Panc1 (cell line): ENCODE measurements around the gene PKD1.
"Not testable (repeated sequence)": the region's sequence is repeated elsewhere in the genome, so short reads cannot be mapped to it uniquely, and the experiment has no call there.

Experiments used
- POLR2AphosphoS5 ChIP-seq: IDR thresholded peaks from 2 replicates; pipeline ENCODE4 v1.6.1; 2012; ENCODE audit warnings: mild to moderate bottlenecking, low read depth, low read length, moderate library complexity
- TF ChIP-seq, protein P1 (sequence below): fragments of 450-650 bp; IDR thresholded peaks from 2 replicates; pipeline ENCODE4 v1.5.1; 2017; ENCODE audit warnings: mild to moderate bottlenecking
- TF ChIP-seq, protein P2 (sequence below), 2 experiments: IDR thresholded peaks; 2 replicates each; pipeline ENCODE4 v1.6.1; 2011 to 2012; ENCODE audit warnings: low read depth in 2 of 2, control low read depth in 1 of 2, low read length in 1 of 2, mild to moderate bottlenecking in 1 of 2, moderate library complexity in 1 of 2; ENCODE audit not compliant: insufficient read depth in 1 of 2

DNA sequence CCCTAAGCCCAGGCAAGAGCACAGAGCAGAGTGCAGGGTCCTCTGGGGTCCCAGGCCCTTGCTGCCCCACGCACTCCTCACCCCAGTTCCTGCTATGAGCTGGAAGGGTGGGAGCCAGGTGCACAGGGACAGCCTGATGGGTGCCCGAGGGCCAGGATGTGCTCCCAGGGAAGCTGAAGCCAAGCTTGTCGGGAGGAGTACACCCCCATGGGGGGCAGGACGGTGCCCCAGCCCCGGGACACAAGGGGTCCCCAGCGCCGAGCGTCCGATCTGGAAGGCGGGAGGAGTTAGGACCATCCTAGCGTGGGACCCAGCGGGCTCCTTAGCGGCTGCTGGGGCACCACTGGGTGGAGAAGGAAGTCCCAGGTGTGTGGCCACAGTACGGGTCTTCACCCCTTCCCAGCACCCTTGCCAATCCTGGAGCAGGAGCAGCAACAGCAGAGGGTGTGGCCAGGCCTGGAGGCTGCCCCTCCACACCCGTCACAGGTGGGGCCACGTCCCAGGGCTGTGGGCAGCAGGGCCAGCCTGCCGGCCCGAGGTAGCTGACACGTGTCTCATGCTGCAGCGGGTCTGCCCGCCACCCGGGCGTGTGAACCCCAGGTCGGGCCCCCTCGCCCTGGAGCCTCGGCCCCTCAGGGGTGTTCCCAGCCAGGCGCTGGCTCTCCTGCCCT, 11.9 kb downstream of the PKD1 start:
- TF ChIP-seq, protein P1, sequence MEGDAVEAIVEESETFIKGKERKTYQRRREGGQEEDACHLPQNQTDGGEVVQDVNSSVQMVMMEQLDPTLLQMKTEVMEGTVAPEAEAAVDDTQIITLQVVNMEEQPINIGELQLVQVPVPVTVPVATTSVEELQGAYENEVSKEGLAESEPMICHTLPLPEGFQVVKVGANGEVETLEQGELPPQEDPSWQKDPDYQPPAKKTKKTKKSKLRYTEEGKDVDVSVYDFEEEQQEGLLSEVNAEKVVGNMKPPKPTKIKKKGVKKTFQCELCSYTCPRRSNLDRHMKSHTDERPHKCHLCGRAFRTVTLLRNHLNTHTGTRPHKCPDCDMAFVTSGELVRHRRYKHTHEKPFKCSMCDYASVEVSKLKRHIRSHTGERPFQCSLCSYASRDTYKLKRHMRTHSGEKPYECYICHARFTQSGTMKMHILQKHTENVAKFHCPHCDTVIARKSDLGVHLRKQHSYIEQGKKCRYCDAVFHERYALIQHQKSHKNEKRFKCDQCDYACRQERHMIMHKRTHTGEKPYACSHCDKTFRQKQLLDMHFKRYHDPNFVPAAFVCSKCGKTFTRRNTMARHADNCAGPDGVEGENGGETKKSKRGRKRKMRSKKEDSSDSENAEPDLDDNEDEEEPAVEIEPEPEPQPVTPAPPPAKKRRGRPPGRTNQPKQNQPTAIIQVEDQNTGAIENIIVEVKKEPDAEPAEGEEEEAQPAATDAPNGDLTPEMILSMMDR, result not testable (repeated sequence)
- TF ChIP-seq POLR2AphosphoS5, result not testable (repeated sequence)
- TF ChIP-seq, protein P2, sequence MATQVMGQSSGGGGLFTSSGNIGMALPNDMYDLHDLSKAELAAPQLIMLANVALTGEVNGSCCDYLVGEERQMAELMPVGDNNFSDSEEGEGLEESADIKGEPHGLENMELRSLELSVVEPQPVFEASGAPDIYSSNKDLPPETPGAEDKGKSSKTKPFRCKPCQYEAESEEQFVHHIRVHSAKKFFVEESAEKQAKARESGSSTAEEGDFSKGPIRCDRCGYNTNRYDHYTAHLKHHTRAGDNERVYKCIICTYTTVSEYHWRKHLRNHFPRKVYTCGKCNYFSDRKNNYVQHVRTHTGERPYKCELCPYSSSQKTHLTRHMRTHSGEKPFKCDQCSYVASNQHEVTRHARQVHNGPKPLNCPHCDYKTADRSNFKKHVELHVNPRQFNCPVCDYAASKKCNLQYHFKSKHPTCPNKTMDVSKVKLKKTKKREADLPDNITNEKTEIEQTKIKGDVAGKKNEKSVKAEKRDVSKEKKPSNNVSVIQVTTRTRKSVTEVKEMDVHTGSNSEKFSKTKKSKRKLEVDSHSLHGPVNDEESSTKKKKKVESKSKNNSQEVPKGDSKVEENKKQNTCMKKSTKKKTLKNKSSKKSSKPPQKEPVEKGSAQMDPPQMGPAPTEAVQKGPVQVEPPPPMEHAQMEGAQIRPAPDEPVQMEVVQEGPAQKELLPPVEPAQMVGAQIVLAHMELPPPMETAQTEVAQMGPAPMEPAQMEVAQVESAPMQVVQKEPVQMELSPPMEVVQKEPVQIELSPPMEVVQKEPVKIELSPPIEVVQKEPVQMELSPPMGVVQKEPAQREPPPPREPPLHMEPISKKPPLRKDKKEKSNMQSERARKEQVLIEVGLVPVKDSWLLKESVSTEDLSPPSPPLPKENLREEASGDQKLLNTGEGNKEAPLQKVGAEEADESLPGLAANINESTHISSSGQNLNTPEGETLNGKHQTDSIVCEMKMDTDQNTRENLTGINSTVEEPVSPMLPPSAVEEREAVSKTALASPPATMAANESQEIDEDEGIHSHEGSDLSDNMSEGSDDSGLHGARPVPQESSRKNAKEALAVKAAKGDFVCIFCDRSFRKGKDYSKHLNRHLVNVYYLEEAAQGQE (IDR thresholded peaks at IDR 0.05; ENCODE audit: insufficient read depth in 1 of 2, low read depth in 2 of 2, low read length in 1 of 2), result not testable (repeated sequence)
